Activated CD8-positive, alpha-beta memory T cell treated with anti-CD3 and anti-CD28 coated beads for 24 hours (primary cell): ENCODE data around the gene HEXB.
"Not testable (repeated sequence)": the region's sequence is repeated elsewhere in the genome, so short reads cannot be mapped to it uniquely, and the experiment has no call there.

Experiments
- DNase-seq: peaks from one replicate; pipeline ENCODE4 v3.0.0-alpha.2; 2020

HEXB gene

GRCh38 chr5:74660140-74660539 lies 24.9 kb upstream of the HEXB start:
- DNase-seq = no peak

DNA sequence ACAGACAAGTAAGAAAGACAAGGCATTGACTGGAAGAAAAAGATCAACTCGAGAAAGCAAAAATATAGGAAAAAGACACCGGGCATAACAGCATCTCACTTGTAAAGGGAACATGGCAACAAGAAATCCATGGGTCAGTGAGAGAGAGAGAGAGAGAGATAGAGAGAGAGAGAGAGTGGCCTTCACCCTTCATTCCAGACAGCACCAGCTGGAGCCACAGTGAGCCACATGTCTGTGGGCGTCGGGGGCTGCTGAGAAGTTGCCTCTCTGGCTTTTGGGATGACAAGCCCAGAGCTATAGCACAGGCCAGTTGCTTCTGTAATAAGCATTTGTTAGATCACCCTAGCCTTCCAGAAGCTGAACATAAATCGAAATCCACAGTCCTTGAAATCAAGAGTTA lies 24.2 kb upstream of the HEXB start:
- no peak for DNase-seq

DNA sequence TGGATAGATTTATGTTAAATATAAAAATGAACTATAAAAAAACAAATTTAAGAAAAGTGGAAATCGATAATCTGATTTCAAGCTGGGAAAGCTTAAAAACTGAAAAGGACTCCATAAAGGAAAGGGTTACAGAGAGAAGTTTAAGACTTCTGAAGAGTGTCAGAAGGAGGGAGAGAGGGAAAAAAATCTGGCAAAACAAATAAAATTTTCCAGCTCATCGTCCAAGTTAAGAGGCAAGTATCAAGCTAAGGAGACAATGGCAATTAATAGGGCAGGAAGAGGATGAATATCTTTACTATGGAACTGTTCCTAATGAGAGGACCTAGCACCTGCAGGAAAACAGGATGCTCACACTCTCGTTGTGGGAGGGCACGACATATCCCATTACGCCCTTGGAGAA lies 20.5 kb upstream of the HEXB start:
- no peak for DNase-seq

DNA sequence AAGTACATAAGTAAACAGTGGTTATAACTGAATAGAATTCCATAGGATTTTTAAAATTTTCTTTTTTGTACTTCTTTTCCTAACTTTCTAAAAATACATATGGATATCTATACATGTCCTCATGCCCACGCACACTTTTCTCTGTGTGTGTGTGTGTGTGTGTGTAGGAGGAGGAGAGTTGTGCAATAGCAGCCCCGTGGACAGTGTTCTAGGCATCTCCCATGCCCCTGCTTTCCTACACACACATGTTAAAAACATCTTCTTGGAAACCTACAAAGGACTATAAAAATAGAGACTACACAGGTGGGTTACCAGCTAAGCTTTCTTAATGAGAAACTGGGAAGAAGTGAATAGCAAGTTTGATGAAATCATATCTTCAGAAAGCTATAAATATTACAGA lies 19.8 kb upstream of the HEXB start:
- DNase-seq = no peak

DNA sequence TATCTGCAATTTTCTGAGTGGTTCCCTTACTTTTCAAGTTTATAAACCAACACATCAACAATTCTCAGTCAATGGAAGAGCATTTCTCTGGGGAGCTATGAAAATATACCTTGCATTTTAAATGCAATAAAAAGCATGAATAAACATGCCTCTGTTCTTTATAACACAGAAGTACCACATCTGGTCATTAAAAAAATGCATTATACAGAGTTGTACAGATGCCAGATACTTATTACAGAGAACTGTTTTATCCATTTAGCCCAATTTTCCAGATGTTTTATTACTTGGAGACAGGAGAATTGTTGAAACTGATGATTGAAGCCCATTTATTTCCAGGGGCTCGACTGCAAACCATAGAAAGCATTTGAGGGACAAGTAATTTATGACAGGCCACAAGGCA lies 19.2 kb upstream of the HEXB start:
- DNase-seq = no peak

GRCh38 chr5:74667396-74667795 lies 17.6 kb upstream of the HEXB start:
- no peak for DNase-seq

GRCh38 chr5:74669821-74670220 lies 15.2 kb upstream of the HEXB start:
- DNase-seq = no peak

GRCh38 chr5:74670396-74671038 lies 14.5 kb upstream of the HEXB start:
- no peak for DNase-seq

DNA sequence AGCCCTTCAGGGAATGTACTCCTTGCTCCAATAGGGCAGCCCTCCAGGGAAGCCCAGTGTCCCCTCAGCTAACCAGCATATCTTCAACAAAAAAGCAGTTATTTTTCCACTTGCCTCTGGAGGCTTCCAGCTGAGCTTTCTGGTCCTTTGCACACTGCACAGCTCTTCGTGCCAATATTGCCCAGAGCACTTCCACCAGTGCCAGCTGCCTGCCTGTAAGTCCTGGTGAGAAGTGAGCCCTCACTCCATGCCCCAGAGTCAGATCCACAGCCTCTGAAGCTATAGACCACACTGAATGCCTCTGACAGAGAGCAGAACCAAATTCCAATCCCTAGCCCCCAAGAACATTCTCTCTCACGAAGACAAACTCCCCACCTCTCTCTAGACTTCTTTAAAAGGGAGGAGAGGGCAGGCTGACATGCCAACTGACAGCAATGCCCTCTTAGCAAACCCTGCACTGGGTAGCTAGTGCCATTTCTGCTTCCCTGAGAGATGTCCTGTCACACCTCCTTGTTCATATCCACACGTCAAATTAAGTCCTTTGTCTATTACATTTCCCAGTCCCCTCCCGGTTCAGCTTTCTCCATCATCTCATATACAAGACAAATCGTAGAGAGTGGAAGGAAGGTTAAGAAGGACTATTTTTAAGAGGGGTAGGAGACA lies 12.7 kb upstream of the HEXB start:
- DNase-seq = no peak

GRCh38 chr5:74673011-74673790 lies 11.8 kb upstream of the HEXB start:
- no peak for DNase-seq

DNA sequence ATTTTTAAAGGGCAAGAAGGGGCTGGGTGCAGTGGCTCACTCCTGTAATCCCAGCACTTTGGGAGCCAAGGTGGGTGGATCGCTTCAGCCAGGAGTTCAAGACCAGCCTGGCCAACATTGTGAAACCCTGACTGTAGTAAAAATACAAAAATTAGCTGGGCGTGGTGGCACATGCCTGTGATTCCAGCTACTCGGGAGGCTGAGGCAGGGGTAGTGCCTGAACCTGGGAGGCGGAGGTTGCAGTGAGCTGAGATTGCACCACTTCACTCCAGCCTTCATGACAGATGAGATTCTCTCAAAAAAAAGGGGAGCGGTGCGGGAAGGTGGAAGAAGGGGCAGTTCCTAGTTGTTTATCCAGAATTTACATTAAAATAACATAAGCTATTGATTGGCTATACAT lies 8.6 kb upstream of the HEXB start:
- DNase-seq = not testable (repeated sequence)

DNA sequence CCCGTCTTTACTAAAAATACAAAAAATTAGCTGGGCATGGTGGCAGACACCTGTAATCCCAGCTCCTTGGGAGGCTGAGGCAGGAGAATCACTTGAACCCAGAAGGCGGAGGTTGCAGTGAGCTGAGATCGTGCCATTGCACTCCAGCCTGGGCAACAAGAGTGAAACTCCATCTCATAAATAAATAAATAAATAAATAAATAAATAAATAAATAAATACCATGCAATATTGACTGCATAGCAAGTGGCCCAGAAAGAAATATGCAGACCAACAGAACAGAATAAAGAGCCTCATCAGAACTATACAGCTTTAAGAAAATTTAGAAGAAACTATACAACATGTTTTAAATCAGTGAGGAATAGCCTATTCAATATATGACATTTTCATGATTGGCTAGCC lies 6.9 kb upstream of the HEXB start:
- not testable (repeated sequence) for DNase-seq

- DNase-seq = not testable (repeated sequence)
These were observed 5.7 kb upstream of the HEXB start for GRCh38 chr5:74679300-74679699.

DNA sequence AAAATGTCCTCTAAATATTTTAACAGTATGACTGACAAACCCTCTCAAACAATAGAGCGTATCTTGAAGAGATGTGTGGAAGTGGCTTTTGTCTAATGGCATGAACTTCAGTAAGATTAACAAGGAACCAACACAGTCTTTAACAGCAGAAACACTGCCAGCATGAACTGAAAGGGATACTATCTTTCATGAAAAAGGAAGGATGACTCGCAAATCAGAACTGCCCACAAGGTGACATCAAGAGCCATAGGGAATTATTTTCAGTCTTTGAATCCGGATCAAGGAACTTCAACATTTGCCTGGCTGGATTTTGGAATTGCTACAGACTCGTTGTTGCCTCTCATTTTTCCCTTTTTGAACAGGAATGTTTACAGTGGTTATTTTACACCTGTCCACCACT lies 5.1 kb upstream of the HEXB start:
- DNase-seq = no peak

GRCh38 chr5:74685979-74686631 lies 1.1 kb downstream of the HEXB start:
- peak; percentile 58 for DNase-seq

DNA sequence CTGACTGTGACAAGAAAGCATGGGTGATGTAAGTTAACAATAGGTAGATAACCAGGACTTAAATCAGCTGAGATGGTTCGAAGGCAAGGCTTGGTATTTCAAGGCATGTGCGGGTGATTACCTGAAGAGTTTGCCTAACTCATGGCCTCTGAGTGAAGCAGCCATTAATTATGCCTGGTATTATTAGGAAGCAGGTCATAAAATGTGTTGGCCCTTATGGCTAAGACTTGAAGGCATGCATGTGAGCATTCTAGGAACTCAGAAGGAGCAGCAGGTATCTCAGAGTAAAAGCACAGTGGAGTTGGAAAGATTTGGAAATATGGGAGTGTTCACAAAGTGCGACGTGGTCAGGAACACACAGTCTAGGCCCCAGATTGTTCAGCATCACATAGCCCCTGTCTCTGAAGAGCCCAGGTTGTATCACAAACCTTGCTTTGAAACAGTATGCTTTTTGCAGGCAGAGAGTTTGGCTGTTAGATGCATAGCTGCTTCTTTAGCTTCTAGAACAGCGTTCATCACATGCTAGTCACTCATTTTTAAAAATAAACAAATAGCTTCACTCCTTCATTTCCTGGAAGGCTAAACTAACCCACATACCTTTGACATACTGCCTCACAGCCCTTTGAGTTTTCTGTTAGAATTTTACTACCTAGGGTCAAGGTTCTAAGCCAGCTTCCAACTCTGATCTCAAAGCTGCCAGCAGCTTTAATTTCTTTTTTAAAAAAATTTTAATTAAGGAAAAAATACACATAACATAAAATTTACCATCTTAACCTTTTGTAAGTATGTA lies 2.1 kb downstream of the HEXB start:
- no peak for DNase-seq

DNA sequence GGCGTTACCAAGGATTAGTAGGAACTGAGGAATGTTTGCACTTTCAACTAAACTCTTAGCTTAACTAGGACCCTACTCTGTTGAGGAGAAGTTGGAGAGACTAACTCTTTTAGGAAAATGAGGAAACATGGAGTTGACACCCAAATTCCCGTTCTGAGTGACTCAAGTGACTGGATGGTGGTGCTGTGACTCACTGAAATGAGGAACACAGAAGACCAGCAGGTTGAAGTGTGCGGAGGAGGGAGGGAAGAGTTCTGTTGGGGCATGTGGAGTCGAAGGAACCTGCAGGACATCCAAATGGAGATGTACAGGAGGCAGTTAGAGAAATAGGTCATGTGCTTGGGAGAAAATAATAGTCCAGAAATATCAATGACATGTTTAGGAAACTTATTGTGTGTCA lies 8.2 kb downstream of the HEXB start:
- DNase-seq = no peak

DNA sequence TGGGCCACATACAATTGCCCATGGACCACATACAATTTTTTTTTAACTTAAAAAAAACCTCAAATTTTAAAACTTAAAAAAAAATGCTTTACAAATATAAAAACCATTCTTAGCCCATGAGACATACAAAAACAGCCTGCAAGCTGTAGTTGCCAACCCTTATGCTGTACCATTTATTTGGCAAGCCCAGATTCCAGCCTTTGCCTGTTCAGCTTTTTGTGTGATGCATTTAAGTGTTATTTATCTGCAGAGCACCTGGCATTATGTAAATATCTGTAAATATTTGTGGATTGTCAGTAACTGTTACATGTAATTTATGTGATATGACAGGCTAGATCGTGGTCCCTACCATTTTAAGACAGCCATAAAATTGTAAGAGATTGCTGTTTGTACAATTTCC lies 32.6 kb downstream of the HEXB start:
- DNase-seq = no peak

DNA sequence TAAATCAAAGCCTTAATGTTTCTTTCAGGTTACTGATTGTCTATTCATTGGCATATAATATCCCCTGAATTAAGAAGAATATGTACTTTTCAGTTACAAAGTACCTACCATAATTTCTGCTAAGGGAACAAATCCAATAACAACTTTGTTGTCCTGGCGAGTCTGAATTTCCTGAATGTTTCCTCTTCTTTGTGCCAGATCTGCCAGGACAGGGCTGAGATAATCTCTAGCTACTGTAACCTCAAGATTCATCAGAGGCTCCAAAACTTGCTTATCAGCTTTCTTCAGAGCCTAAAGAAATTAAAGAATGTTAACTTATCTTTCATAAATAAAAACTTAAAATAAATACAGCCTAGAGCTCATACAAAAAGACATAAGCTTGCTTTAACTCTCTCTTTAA lies 37.2 kb downstream of the HEXB start:
- DNase-seq = no peak

DNA sequence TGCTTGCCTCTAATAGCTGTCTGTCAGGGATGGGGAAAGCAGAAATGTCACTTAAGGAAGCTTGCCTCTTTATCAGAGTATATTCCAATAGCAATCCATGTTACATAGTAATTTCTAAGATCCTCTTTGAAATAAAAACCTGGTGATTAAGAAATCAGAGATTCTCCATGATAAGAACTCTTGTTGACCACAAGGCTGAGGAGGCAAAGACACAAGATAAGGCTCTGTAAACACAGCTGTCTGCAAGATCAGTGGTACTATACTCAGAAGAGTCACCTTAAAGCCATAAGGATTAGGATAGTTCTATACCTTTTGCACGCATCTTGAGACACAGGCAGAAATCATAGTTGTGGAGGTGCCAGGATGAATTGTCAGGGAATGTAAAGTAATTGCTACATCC lies 40.3 kb downstream of the HEXB start:
- DNase-seq = no peak

DNA sequence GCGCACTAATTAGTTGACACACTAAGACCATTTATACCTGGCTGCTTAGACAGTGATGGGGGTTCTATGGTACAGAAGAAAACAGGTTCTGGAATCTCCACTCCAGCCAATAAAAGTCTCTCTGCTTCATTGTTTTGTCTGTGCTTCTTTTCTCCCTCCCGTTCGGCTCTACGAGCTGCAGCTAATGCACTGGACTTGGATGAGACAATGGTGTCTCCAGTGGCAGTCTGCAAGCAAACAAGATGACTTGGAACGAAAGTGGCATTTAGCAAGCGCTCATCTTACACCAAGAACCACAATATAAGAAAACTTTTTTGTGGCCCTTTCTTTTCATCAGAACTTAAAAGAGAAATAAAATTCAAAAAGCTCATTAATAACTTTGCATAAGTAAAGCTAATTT lies 51.7 kb downstream of the HEXB start:
- no peak for DNase-seq

DNA sequence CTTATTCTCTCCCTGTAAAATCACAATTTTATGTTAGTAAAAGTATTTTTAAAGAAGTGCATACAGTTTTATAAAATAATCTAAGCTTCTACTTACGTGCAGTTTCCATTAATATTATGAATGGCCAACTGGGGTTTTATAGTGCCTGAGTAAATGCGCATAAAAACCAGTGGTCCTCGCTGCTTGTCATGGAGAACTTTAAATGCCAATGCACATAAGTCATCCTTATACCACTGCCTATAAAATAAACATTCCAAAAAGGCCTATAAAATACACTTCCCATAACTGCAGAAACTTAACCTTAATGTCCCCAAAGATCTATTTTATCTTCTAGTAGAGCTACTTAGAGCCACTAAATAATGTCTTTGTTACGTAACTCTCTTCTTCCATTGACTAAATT lies 53.4 kb downstream of the HEXB start:
- no peak for DNase-seq

DNA sequence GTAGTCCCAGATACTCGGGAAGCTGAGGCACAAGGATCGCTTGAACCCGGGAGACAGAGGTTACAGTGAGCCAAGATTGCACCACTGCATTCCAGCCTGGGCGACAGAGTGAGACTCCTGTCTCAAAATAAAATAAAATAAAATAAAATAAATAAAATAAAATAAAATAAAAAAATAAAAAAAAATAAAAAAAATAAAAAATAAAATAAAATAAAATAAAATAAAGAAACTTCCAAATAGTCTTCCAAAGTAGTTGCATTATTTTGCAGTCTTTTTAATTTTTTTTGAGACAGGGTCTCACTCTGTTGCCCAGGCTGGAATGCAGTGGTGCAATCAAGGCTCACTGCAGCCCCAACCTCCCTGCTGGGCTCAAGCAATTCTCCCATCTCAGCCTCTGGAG lies 63.7 kb downstream of the HEXB start:
- DNase-seq = not testable (repeated sequence)
